GM18867 (cell line): ENCODE measurements around the gene PPP1R14B.

Experiments
- ATAC-seq: cut with Tn5 transposase; IDR thresholded peaks from one replicate; pipeline ENCODE4 v1.9.1; 2021; ENCODE audit warnings: mild to moderate bottlenecking, moderate library complexity; ENCODE audit not compliant: unreplicated experiment

PPP1R14B gene

GRCh38 chr11:64232182-64232966 lies 14.4 kb downstream of the PPP1R14B start:
- no peak for ATAC-seq

- ATAC-seq, result no peak
These were observed 15.2 kb downstream of the PPP1R14B start for GRCh38 chr11:64231546-64231945.

DNA sequence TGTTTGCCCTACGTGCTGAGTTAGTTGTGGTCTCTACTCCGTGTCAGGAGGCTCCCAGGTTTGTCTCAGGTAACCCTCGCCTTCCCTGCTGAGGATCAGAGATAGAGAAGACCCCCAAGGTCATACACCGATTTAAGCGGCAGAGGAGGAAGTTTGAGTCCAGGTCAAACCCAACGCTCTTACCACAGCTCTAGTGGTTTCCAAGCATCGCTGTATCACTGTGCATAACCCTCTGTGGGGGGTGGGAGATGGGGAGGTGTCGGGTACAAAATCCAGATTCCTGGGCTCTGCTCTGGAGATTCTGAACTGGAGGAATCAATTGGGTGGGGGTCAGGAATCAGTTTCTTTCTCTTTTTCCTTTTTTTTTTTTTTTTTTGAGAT lies 15.8 kb downstream of the PPP1R14B start:
- no peak for ATAC-seq

DNA sequence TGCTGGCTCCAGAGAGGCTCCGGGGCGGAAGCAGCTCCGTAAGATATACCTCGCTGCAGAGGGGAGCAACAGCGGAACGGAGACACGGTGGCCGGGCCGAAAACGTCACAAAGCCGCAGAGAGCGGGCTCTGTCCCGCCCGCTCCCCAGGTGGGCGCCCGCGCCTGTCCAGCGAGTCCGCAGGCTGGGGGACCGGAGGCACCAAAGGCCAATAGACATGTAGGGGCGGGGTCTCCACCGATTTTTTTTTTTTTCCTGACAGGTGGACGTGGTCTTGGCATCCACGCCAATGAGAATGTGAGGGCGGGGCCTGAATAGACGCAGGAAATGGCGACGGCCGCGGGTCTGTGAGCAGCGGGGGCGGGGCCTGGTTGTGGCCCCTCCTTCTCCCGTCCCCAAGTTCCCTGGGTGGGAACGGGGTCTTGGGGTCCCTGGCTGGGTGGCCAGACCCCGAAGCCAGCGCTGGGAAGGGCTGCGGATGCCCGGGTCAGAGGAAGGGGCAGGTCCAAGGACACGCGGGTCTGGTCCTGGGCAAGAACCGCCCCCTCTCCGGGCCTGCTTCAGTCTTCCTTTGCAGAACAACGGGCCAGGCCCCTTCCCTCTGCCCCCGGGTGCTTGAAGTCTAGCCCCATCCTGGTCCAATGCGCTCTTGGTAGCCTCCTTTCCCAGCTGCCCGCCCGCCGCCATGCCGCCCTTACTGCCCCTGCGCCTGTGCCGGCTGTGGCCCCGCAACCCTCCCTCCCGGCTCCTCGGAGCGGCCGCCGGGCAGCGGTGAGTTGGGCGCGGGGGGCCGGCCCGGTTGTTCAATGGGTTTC lies 16.4 kb downstream of the PPP1R14B start, which contains the start of gene DNAJC4:
Gene DNAJC4 (plus strand): TSS at position 378 of the 814 bp plus-strand sequence. CDS start 307 bp downstream, at position 685.
- ATAC-seq, result peak; percentile 43

DNA sequence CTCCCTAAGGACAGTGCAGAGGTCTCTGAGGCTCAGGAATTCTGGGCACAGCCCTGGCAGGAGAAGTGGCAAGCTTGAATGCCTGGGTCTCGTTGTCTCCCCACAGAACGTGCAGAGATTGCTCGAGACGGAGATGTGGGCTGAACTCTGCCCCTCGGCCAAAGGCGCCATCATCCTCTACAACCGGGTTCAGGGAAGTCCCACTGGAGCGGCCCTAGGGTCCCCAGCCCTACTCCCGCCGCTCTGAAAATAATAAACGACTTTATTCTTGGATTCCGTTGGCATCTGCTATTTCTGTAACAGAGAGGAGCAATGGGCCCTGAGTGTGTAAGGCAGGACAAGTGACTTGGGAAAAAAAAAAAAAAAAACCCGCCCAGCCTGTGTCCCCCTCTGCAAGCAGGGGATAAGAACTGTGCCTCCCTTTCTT lies 17.0 kb downstream of the PPP1R14B start:
- ATAC-seq, result no peak

- ATAC-seq, result no peak
These were observed 17.5 kb downstream of the PPP1R14B start for GRCh38 chr11:64229090-64229743.

GRCh38 chr11:64227405-64227956 lies 19.3 kb downstream of the PPP1R14B start:
- no peak for ATAC-seq

DNA sequence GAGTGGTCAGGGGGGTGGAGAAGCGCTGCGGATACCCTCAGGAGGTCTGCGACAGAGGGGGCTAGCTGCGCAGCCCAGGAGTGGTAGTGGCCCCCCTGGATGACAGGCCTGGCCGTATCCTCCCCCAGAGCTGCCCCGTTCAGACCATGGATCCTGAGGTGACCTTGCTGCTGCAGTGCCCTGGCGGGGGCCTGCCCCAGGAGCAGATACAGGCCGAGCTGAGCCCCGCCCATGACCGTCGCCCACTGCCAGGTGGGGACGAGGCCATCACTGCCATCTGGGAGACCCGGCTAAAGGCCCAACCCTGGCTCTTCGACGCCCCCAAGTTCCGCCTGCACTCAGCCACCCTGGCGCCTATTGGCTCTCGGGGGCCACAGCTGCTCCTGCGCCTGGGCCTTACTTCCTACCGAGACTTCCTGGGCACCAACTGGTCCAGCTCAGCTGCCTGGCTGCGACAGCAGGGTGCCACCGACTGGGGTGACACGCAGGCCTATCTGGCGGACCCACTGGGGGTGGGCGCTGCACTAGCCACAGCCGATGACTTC lies 20.2 kb downstream of the PPP1R14B start:
- peak; percentile 34 for ATAC-seq

DNA sequence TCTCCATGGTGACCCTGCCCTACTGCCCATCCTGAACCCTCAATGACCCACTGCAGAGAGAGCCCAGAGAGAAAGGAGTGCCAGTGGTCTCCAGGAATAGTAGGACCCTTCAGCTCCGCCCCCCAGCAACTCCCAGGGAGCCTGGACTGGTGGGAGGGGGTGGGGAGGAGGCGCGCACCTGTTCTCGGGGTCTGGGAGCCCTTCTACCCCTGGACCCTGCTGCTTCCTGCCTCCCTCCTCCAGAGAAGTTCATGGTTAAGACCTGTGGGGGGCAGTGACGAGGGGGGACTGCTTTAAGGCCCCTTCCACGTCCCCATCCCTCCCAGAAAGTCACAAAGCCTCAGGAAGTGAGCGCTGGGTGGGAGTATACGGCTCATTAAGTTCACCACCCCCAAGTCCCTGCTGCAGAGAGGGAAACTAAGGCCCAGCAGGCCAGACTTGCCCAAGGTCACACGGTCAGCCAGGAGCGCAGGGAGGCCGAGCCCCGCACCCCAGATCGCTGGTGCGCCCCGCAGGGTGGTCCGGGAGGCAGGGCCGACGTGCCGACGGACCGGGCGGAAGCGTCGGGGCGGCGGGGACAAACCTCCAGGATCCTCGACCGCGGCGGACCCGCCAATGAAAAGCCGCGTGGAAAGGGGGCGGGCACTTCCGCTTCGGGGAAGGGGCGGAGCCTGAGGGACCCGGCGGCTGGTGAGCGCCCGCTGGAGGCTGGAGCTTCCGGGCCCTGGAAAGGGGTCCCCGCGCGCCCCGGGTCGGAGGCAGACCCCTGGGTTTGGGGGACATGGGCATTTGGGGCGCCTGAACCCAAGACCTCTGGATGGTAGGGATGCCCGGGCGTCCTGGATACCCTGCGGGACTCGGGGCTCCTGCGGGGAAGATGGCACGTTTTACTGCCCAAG lies 20.9 kb downstream of the PPP1R14B start, which contains the start of the genes NUDT22 and TRPT1:
Gene NUDT22 (plus strand): TSS at position 667 of the 899 bp plus-strand sequence. CDS start 379 bp downstream, outside the sequence.
Gene TRPT1 (minus strand): TSS at position 579 of the 899 bp plus-strand sequence. CDS start 326 bp downstream, at position 253.
- peak; percentile 41 for ATAC-seq

GRCh38 chr11:64224891-64225607 lies 21.7 kb downstream of the PPP1R14B start:
- no peak for ATAC-seq

- ATAC-seq, result no peak
These were observed 22.4 kb downstream of the PPP1R14B start for GRCh38 chr11:64224151-64224890.

GRCh38 chr11:64223001-64223651 lies 23.6 kb downstream of the PPP1R14B start:
- no peak for ATAC-seq

DNA sequence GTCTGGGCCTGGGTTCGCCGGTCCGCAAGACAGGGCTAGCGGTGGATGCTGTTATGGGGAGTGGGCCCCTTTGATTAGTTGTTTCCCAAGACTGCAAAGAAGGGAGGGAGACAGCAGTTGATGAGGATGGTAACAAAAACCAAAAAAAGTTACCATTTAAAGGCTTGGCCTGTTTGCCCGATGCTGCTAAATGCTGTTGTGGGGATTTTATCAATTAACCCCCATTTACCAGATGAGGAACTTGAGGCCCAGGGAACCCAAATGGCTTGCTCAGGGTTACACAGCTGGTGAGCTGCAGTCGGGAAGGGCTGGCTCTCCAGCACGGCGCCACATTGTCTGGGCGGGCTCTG lies 24.1 kb downstream of the PPP1R14B start:
- ATAC-seq, result no peak

DNA sequence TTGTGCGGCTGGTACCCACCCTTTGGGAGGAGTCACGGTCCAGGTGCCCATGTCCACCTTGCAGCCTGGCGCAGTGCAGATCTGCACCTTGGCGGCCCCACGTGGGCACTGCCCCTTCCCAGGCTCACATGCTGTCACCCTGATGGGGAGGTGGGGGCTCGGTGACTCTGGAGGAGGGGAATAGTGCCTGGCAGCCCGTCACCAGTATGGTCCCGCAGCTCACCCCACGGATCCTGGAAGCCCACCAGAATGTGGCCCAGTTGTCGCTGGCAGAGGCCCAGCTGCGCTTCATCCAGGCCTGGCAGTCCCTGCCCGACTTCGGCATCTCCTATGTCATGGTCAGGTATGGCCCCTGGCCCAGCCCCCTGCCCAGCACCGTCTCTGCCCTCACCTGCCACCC lies 25.9 kb downstream of the PPP1R14B start:
- ATAC-seq, result no peak

GRCh38 chr11:64220271-64220670 lies 26.5 kb downstream of the PPP1R14B start:
- ATAC-seq, result no peak

DNA sequence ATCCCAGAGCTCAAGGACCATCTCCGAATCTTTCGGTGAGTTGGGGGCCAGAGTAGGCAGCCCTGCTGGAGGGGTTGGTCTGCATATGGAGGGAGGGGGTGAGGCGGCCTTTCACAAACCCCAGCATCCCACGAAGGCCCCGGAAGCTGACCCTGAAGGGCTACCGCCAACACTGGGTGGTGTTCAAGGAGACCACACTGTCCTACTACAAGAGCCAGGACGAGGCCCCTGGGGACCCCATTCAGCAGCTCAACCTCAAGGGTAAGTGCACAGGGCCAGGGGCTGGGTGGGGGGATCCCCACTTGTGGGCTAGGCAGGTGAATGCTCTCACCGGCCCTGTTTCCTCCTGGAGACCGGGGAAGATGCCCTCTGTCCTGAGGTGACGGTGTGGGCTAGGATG lies 27.0 kb downstream of the PPP1R14B start:
- no peak for ATAC-seq

DNA sequence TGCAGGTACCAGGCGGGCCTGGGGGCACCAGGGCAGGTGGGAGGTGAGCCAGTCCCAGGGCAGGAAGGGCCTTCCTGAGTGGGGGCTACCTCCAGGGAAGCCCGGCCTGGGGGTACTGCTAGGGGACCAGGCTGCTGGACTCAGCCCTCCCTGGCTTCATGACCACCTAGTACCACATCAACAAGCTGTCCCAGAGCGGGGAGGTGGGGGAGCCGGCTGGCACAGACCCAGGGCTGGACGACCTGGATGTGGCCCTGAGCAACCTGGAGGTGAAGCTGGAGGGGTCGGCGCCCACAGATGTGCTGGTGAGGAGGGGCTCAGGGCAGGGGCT lies 27.4 kb downstream of the PPP1R14B start:
- ATAC-seq, result no peak
